SK-N-MC (cell line): ENCODE data around the gene HSPH1.

ENCODE experiments used
- EZH2 ChIP-seq: fragments of 200-600 bp; sonication (generic); IDR thresholded peaks from one replicate; pipeline ENCODE4 v1.6.1; 2017; ENCODE audit warnings: antibody characterized with exemption
- POLR2AphosphoS5 ChIP-seq: IDR thresholded peaks from 2 replicates; pipeline ENCODE4 v1.6.1; 2012; ENCODE audit warnings: mild to moderate bottlenecking, low read depth, low read length, borderline replicate concordance

DNA sequence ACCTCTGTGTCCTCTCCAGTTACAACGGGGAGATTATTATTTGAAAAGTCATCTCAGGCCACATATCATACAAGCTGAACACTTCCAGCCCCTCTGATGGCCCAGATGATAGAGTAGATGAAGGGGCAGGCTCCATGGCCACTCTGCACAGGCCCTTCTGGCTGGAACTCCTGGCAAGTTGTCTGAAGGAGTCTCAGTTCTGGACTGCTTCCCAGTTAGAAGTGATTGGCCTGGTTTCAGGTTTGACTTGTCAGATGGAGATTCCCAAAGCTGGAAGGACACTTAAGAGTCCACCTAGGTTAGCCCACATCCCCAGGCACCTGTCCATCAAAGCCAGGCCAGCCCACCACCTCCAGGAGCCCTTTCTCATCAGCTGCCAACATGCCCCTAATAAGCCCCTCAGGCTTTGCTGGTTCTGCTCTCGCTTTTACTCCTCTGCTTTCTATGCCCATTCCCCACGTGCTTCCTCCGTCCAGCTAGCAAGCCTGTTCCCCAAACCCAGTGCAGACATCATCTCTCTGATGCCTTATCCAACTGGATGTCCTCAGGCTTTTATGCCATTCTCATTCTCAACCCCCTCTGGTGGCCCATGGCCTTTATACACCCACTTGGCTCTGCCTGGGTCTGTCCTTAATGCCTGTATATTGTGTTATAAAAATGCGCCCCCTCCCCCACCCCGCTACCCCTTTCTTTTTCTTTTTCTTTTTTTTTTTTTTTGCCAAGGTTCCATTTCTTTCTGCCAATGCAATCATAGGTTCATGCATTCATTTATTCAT is 56.5 kb downstream of the HSPH1 start:
- no peak for TF ChIP-seq POLR2AphosphoS5
- TF ChIP-seq EZH2 = no peak
